GM19351 (cell line): ENCODE measurements around the gene DRP2.
"Not testable (repeated sequence)": the region's sequence is repeated elsewhere in the genome, so short reads cannot be mapped to it uniquely, and the experiment has no call there.

Experiments used
- ATAC-seq: cut with Tn5 transposase; IDR thresholded peaks from one replicate; pipeline ENCODE4 v1.9.1; 2021; ENCODE audit warnings: mild to moderate bottlenecking, moderate library complexity; ENCODE audit not compliant: unreplicated experiment

DRP2 gene

GRCh38 chrX:101237041-101237440, 17.5 kb downstream of the DRP2 start:
- ATAC-seq = no peak

GRCh38 chrX:101241531-101241930, 21.9 kb downstream of the DRP2 start:
- ATAC-seq = no peak

DNA sequence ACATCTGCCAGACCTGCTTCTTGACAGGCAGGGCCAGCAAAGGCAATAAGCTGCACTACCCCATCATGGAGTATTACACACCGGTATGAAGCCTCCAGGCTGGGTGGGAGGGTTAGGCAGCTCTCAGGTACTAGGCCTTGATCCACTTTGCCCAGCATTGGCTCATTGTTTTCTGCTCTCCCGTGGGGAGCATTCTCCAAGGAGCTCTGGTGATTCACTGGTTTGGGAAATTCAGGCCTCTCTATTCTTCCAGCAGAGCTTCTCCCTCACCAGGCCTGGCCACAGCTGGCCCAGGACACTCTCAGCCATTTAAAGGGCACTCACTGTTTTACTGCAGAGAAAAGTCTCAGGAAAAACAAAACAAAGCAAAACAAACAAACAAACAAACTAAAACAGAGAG, 33.0 kb downstream of the DRP2 start:
- no peak for ATAC-seq

DNA sequence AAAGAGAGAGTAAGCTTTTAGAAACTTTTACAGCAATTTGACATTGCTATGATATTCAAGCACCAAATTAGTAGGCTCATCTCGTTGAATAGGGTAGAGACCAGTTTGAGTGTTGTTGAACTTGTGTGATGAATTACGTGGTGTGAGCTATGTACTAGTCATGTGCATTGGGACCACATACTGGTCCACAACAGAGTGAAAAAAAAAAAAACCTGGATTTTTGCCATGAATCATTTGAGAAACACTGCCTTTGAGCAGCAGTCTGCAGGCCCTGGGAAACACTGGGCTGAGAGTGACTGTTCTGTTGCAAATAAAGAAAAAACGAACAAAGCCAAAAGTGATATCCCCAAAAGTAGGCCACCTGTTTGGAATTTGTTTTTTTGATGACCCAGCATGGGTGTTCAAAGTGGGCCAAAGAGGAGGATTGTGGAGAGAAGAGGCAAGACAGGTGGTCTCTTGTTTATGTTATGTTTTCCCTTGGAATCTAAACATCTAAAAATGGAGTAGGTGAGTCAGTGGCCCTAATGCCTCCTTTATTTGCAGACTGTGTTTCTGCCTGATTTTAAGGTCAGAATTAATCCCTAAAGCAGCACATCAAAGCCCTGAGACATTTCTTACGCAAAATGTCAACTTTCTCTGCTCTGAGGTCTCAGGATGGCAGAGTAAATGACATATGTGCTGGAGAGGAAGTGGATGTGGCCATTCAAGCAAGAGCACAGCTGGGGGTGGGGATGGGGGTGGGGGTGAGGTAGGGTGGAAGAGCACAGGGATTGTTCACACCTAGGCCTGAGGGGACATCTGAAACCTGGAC, 38.1 kb downstream of the DRP2 start:
- no peak for ATAC-seq

GRCh38 chrX:101258259-101258581, 38.6 kb downstream of the DRP2 start:
- no peak for ATAC-seq

GRCh38 chrX:101260435-101260834, 40.8 kb downstream of the DRP2 start:
- no peak for ATAC-seq

- no peak for ATAC-seq
Measured at GRCh38 chrX:101262590-101262989, 43.0 kb downstream of the DRP2 start.

GRCh38 chrX:101263766-101264165, 44.2 kb downstream of the DRP2 start:
- no peak for ATAC-seq

DNA sequence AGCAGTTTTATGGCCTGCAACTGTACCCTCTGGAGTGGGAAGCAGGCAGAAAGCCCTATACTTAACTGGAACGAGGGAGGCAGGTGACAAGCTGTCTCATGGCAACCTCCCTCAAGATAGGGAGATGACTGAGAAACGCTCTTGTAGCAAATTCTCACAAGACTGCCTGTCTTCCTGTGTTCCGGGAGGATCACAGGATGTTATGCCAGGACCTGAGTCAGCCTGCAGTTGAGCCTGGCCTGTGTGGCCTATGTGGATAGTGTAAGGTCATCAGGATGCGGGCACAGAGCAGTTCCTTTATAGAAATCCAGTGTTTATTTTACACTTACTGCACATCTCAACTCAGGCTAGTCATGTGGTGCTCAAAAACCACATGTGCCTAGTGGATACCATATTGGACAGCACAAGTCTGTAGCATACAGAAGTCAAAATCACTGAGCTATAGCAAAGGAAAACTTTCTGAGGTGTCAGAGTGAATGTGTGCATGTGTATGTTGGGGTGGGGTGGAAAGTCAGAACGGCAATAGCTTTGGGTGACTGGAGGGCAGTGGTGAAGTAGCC, 46.4 kb downstream of the DRP2 start:
- no peak for ATAC-seq

DNA sequence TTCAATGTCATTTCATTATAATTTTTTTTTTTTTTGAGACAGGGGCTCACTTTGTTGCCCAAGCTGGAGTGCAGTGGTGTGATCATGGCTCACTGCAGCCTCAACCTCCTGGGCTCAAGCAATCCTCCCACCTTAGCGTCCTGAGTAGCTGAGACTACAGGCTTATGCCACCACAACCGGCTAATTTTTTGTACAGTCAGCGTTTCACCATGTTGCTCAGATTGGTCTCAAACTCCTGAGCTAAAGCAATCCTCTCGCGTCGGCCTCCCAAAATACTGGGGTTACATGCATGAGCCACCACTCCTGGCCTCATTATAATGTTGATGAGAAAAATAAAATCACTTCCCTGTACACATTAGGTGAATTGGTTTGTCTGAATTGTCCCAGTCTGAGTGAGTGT, 54.6 kb downstream of the DRP2 start:
- no peak for ATAC-seq

- ATAC-seq = no peak
Measured at GRCh38 chrX:101276238-101276637, 56.7 kb downstream of the DRP2 start.

- no peak for ATAC-seq
Measured at GRCh38 chrX:101287402-101287801, 67.8 kb downstream of the DRP2 start.

- ATAC-seq = no peak
Measured at GRCh38 chrX:101290957-101291603, 71.5 kb downstream of the DRP2 start, which contains the start of gene TAF7L. TAF7L (minus strand) TSS chrX:101291334; CDS start chrX:101287543, 3,791 bp downstream.

GRCh38 chrX:101295603-101296002, 76.0 kb downstream of the DRP2 start:
- ATAC-seq = not testable (repeated sequence)

- ATAC-seq = no peak
Measured at GRCh38 chrX:101303790-101304189, 84.2 kb downstream of the DRP2 start.
